Activated naive CD4-positive, alpha-beta T cell (primary cell): ENCODE results near the gene NAA38.
"Not testable (repeated sequence)": the region's sequence is repeated elsewhere in the genome, so short reads cannot be mapped to it uniquely, and the experiment has no call there.

Experiments used
- DNase-seq, 4 experiments: peaks; one replicate each; lab custom pipeline; 2025; lab: John Stamatoyannopoulos, UW

The NAA38 gene

GRCh38 chr17:7824021-7824924, 33.1 kb downstream of the NAA38 start:
- no peak for DNase-seq

GRCh38 chr17:7823581-7824001, 33.8 kb downstream of the NAA38 start:
- DNase-seq, result no peak

- DNase-seq, result no peak
Measured at GRCh38 chr17:7822126-7822525, 35.2 kb downstream of the NAA38 start.

GRCh38 chr17:7820231-7820630, 37.1 kb downstream of the NAA38 start:
- DNase-seq, result no peak

- DNase-seq, result no peak
Measured at GRCh38 chr17:7818746-7819645, 38.4 kb downstream of the NAA38 start.

- DNase-seq, result no peak
Measured at GRCh38 chr17:7818026-7818425, 39.3 kb downstream of the NAA38 start.

GRCh38 chr17:7817643-7817964, 39.8 kb downstream of the NAA38 start:
- no peak for DNase-seq

GRCh38 chr17:7816926-7817642, 40.3 kb downstream of the NAA38 start:
- no peak for DNase-seq

- DNase-seq, result no peak
Measured at GRCh38 chr17:7814969-7815368, 42.4 kb downstream of the NAA38 start.

GRCh38 chr17:7811251-7811650, 46.1 kb downstream of the NAA38 start:
- DNase-seq, result no peak

- not testable (repeated sequence) for DNase-seq
Measured at GRCh38 chr17:7809791-7810343, 47.5 kb downstream of the NAA38 start.

- no peak for DNase-seq
Measured at GRCh38 chr17:7809086-7809790, 48.1 kb downstream of the NAA38 start.

GRCh38 chr17:7807206-7807605, 50.2 kb downstream of the NAA38 start:
- DNase-seq, result no peak
